Measurements from ENCODE around the gene PPP2R2B.
A peak's percentile ranks its signal among the peaks of the same experiment; 100 is the strongest.

PPP2R2B gene

DNA sequence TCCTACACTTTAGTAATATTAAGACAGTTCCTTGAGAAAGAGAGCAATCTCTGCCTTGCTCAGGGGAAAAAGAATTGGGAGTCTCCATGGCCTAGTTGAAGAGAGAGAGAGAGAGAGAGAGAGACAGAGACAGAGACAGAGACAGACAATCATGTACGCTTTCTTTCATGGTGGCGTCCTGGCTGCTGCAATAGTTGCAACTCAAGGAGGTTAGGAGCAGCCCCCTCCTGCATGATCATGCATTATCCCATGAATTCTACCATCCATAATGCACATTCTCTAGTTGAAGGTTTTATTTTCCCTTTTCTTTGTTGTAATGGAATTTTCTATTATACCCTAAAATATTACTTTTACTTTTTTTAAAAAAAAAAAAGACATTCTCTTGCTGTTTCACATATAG, 50.7 kb downstream of the PPP2R2B start:
- ATAC-seq (no peak), DNase-seq (no peak)

DNA sequence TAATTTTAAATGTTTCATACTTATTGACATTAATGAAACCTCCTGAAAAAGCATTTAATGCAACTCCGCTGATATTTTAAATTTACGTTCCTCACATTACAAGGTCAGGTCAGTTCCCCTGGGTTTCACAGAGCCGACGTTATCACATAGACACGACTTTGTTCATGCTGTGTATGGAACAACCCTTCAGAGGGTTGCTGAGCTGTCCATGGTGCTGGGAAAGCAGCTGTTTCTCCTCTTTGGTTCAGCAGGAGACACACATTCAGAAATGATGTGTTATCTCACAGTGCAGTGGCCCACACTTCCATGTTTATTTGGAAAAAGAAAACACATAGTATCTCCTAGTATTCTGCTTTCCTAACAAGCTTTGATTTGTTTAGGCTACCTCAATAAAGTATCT, 53.5 kb downstream of the PPP2R2B start:
- DNase-seq (peak; percentile 5), ATAC-seq (no peak)

DNA sequence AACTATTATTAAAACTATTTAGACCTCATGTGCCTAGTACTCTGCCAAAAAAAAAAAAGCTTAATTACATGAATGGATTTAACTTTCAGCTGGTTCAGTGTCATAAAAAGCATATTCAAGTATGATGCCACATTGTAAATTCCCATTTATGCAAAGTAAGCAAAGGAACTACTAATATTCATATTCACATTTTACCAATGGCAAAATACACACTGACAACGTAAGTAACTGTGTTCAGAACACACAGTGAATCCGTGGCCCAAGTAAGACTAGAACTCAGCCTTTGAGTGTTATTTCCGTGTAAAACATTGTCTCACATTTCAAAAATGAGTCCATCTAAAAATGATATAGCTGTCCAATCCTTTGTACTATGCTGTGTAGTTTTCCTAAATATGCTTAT, 56.8 kb downstream of the PPP2R2B start:
- no peak for DNase-seq
- ATAC-seq, result no peak

- DNase-seq (no peak), ATAC-seq (no peak)
These were observed 57.6 kb downstream of the PPP2R2B start for GRCh38 chr5:146820987-146821386.

DNA sequence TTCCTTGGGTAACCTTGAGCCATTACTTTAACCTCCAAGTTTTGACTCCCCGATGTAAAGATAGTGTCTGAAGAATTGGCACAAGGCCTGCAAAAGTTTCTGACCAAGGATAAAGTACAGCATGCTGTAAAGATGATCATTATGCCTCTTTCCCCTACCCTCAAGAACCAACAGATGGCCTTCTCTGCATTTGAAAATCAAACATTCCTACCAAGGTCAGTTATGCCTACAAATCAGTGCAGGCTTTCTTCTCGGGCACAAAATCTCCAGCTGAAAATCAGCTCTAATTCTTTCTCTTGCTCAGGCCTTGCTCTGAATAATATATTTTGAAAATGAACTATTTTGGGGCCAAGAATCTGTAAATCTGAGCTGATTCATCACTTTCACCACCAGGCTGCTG, 59.7 kb downstream of the PPP2R2B start:
- no peak for ATAC-seq
- DNase-seq, result no peak

GRCh38 chr5:146817973-146818372, 60.6 kb downstream of the PPP2R2B start:
- DNase-seq (no peak), ATAC-seq (no peak)

GRCh38 chr5:146816775-146817387, 61.7 kb downstream of the PPP2R2B start:
- no peak for ATAC-seq
- DNase-seq, result no peak

GRCh38 chr5:146815411-146815810, 63.1 kb downstream of the PPP2R2B start:
- DNase-seq (no peak), ATAC-seq (no peak)

- ATAC-seq, result no peak
- DNase-seq, result no peak
These were observed 65.0 kb downstream of the PPP2R2B start for GRCh38 chr5:146813346-146814157.

DNA sequence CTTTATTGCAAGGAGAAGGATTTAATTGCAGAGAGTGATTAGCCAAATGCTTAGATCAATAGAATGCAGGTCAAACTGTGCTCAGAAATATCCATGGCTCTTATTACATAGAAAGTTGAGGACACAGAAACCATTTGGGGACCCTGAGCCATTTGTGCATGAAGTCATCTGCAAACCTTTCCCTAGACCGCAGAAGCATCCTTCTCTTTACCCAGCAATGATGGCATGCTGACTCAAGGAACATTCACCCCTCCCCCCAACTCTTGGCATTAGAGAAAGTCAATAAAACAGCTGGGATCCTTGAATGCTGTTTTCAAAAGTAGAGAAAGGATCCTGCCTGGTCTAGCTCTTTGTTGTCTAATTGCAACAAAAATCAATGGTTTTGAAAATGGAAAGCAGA, 73.5 kb downstream of the PPP2R2B start:
- ATAC-seq (no peak), DNase-seq (no peak)

DNA sequence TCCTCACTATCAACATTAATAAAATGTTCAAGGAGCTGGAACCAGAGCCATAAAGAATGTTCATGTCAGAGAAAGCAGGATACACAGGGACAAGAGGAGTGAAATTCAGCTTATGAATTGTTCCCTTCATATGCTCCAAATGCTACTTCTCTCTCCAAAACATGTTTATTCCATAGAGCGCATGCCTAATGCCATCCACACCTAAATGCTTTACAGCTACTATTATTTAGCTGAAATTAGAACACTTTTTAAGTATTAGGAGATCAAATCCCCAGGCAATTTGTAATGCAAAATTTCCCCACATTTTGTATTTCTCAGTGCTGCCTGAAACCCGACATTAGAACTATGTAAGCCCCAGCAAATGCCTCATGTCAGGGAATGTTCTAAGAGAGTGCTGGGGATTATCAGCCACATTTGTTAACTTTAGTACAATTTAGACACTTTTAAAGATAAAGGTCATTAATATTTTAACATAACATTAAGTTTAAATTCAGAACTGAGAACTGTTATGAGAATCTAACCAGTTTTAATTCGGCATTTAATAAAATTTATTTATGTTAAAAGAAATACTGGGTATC, 75.5 kb downstream of the PPP2R2B start:
- ATAC-seq (no peak), DNase-seq (no peak)

DNA sequence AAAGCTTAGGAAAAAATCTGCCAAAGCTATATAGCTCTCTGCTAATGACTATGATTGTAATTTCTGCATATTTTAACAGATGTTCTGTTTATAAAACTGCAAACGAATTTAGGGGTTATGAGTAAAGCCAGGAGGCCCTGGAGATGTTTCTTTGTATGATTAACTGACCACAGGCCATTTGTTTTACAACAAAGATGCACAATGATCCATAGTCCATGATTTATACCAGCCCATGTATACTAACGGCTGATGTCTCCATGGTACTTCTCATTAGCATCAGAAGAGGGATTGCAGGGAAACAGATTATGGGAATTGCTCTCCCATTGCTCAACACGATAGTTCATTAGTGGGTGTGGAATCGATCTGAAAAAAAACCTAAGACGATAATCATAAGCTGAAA, 78.9 kb downstream of the PPP2R2B start:
- DNase-seq (no peak), ATAC-seq (no peak)

- no peak for DNase-seq
- no peak for ATAC-seq
These were observed 79.3 kb downstream of the PPP2R2B start for GRCh38 chr5:146799231-146799630.

- DNase-seq (no peak), ATAC-seq (no peak)
These were observed 80.9 kb downstream of the PPP2R2B start for GRCh38 chr5:146797658-146798057.

DNA sequence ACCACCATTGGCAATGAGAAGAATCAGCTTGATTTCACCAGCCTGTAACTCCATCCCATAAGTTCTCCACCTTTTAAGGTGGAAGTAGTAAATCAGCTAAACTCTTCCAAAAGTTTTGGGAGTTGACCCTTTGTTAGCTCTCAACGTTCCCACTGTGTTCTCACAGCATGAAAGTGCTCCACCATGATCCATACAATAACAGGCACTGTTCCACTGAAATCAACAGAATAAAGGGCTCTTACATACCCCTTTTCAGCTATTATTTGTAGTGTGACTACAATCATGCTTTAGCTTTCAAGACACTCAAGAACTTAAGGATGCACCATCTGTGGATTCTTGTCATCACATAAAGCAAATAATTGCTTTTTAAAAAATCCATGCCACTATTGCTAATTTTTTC, 81.6 kb downstream of the PPP2R2B start:
- DNase-seq (no peak), ATAC-seq (no peak)

GRCh38 chr5:146796144-146796543, 82.4 kb downstream of the PPP2R2B start:
- DNase-seq, result no peak
- no peak for ATAC-seq

DNA sequence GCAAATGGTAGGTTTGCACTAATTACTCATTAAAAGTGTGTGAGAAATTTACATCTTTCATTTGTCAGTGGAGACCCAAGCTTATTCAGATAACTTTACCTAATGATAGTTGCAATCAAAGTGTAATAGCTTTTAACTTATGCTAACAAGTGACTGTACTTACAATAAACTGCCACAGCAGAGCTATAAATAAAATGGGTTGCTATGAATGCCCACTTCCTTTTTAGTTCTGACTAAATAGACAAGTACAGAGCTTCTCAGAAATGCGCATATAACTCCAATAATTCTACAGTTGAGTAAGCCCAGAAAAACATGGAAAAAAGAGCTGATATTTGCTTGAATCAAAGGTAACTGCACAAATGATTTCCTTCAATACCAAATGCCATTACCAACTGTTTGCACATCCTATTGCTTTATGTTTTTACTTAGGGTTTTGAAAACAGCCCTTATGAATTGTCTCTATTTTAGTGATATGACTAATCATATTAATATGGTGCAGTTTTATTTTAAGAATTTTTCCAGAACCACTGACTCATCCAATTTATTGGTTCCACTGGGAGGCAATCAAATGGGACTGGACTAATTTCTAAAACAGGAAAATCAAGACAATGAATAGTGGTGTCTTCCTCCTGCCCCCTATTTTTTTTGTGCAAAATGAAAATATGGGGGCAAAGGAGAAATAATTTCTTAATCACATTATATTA, 84.1 kb downstream of the PPP2R2B start:
- ATAC-seq, result no peak
- DNase-seq, result no peak

GRCh38 chr5:146793709-146794108, 84.8 kb downstream of the PPP2R2B start:
- ATAC-seq, result no peak
- DNase-seq, result no peak

DNA sequence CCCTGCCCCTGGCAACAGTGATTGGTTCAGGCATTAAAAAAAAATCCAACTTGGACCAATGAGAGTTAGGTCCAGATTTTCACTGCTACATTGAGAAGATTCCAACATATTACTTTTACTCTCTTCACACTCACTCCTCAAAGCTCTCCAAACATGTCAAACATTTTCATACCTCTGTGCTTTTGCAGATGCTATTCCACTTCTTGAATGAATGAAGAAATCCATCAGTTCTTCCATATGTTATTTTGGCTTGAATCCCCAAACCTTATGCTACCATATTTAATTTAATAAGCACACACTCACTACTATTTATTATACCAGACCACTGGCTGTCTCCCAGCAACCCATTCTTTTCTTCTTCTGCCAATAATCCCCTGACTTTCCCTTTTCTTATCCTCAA, 87.1 kb downstream of the PPP2R2B start:
- ATAC-seq (no peak), DNase-seq (no peak)

- ATAC-seq (no peak), DNase-seq (no peak)
These were observed 88.6 kb downstream of the PPP2R2B start for GRCh38 chr5:146789712-146790653.

DNA sequence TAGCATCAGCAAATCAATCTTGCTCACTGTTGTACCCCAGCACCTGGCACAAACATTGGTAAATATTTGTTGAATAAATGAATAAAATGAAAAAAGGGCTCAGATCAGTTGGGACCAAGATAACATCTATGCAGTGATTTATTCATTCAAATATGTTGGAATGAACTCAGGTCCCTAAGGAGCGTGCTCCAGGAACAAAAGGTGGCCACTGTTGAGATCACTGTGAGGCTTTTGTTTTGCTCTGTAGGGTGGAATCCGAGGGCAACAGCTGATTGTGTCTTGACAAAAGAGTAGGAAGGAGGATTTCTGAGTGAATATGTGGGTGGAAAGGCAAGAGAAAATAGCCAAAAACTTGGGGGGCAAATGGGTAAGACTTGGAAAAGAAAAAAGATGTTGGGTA, 89.7 kb downstream of the PPP2R2B start:
- no peak for DNase-seq
- ATAC-seq, result no peak

DNA sequence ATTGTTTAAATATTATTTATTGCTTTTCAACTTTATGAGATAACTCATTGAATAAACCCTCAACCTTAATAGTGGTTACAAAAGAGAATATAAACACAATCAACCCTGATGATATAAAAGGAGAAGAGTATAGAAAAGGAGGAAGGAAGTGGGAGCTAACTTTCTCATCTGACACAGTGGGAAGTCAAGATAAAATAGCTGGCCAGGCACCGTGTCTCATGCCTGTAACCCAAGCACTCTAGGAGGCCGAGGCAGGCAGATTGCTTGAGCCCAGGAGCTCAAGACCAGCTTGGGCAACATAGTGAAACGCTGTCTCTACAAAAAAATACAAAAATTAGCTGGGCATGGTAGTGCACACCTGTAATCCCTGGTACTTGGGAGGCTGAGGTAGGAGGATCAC, 93.5 kb downstream of the PPP2R2B start:
- no peak for ATAC-seq
- no peak for DNase-seq

Measured in stimulated activated naive CD8-positive, alpha-beta T cell treated with anti-CD3 and anti-CD28 coated beads, Interleukin-15, Interleukin-2, amounts not matched to agents 100 U/mL and 50 U/mL, for 24 hours (primary cell).